Thymus (tissue), 11 donors: Measurements from ENCODE around the gene SMIM24. TPM values are rescaled to one million over a fixed set of nuclear protein-coding genes. Genes with fewer than 3 reads are reported as not detected.

Experiments
- DNase-seq, 9 donors: peaks; one replicate each; pipeline ENCODE4 v3.0.0-alpha.2; 2013; ENCODE audit warnings: low spot score in 9 of 9, low read depth in 6 of 9, missing footprints in 1 of 9
- H3K27ac ChIP-seq, 2 donors: one replicate each; pipeline ENCODE4 v1.5.1; 2013; ENCODE audit warnings: control low read depth in 1 of 2, low read depth in 1 of 2, low read length in 1 of 2, mild to moderate bottlenecking in 1 of 2, moderate library complexity in 1 of 2
- H3K27me3 ChIP-seq, 2 donors: one replicate each; pipeline ENCODE4 v1.5.1; 2013; ENCODE audit warnings: low read length in 1 of 2; ENCODE audit not compliant: control insufficient read depth in 2 of 2, insufficient read depth in 1 of 2
- H3K36me3 ChIP-seq, 2 donors: one replicate each; pipeline ENCODE4 v1.5.1; 2013; ENCODE audit warnings: low read length in 1 of 2, mild to moderate bottlenecking in 1 of 2, moderate library complexity in 1 of 2; ENCODE audit not compliant: control insufficient read depth in 2 of 2, insufficient read depth in 2 of 2
- H3K4me1 ChIP-seq, 2 donors: one replicate each; pipeline ENCODE4 v1.5.1; 2013; ENCODE audit warnings: low read length in 2 of 2; ENCODE audit not compliant: control insufficient read depth in 2 of 2, insufficient read depth in 2 of 2
- H3K4me3 ChIP-seq, 2 donors: one replicate each; pipeline ENCODE4 v1.5.1; 2013; ENCODE audit warnings: low read length in 2 of 2, control low read depth in 1 of 2, mild to moderate bottlenecking in 1 of 2
- H3K9me3 ChIP-seq, 2 donors: one replicate each; pipeline ENCODE4 v1.5.1; 2013; ENCODE audit warnings: low read length in 1 of 2, mild to moderate bottlenecking in 1 of 2; ENCODE audit not compliant: control insufficient read depth in 2 of 2, insufficient read depth in 1 of 2
- WGBS: extraction: QIAGEN DNeasy Blood & Tissue Kit; methylation state at CpG from one replicate; pipeline ENCODE4 v1.1.7; 2013; 5-methylcytosine and 5-hydroxymethylcytosine counted together
- polyA plus RNA-seq: library from polyadenylated mRNA; stranded (reverse); fragments of 200-250 nt; gene quantifications from one replicate; pipeline ENCODE4 v1.2.3, GENCODE V29; 2013
- total RNA-seq: library from RNA; stranded (reverse); fragments of 120-200 nt; gene quantifications from one replicate; pipeline ENCODE4 v1.2.4, GENCODE V29; 2013
- donor health status: healthy.

SMIM24 gene
- total and polyA plus RNA-seq, 2 donors = 38.6 to 74.7 TPM

GRCh38 chr19:3524078-3524842, 43.9 kb upstream of the SMIM24 start:
- H3K4me1 ChIP-seq = no peaks in the 10 kb centered on the region
- H3K27me3 ChIP-seq = no peaks in the 10 kb centered on the region
- H3K27ac ChIP-seq = no peak overlapping the region
- 99% methylated on average over 33 of the region's 33 CpGs for WGBS
- H3K9me3 ChIP-seq = no peaks in the 10 kb centered on the region
- DNase-seq = no peak
- H3K4me3 ChIP-seq = no peak overlapping the region
- H3K36me3 ChIP-seq = peaks cover 64 to 84% of the 10 kb centered on the region in 2 donors

GRCh38 chr19:3523361-3524077, 43.2 kb upstream of the SMIM24 start:
- 97% methylated on average over 21 of the region's 21 CpGs for WGBS
- no peak for DNase-seq

GRCh38 chr19:3522421-3523360, 42.4 kb upstream of the SMIM24 start:
- Histone ChIP-seq H3K9me3 (no peaks in the 10 kb centered on the region), H3K36me3 (peaks cover 66 to 85% of the 10 kb centered on the region in 2 donors), H3K4me3 (no peak overlapping the region), H3K27ac (no peak overlapping the region), H3K27me3 (no peaks in the 10 kb centered on the region), H3K4me1 (no peaks in the 10 kb centered on the region)
- WGBS = 98% methylated on average over 40 of the region's 40 CpGs
- DNase-seq = no peak

More at GRCh38 chr19:3523361-3524077, 43.2 kb upstream of the SMIM24 start:
- Histone ChIP-seq H3K4me3 (no peak overlapping the region), H3K27me3 (no peaks in the 10 kb centered on the region), H3K27ac (no peak overlapping the region), H3K36me3 (peaks cover 70 to 89% of the 10 kb centered on the region in 2 donors), H3K4me1 (no peaks in the 10 kb centered on the region), H3K9me3 (no peaks in the 10 kb centered on the region)

- Histone ChIP-seq H3K27me3 (no peaks in the 10 kb centered on the region), H3K27ac (no peak overlapping the region), H3K4me1 (peaks cover 2 to 5% of the 10 kb centered on the region in 2 donors), H3K9me3 (no peaks in the 10 kb centered on the region), H3K4me3 (no peak overlapping the region), H3K36me3 (peaks cover 56 to 69% of the 10 kb centered on the region in 2 donors)
- 94% methylated on average over 7 of the region's 7 CpGs for WGBS
- no peak for DNase-seq
Observed at GRCh38 chr19:3521104-3521445, 40.8 kb upstream of the SMIM24 start.

- peaks cover 50 to 63% of the 10 kb centered on the region in 2 donors for H3K36me3 ChIP-seq
- no peak overlapping the region for H3K4me3 ChIP-seq
- H3K27ac ChIP-seq = no peak overlapping the region
- no peaks in the 10 kb centered on the region for H3K9me3 ChIP-seq
- no peak for DNase-seq
- peaks cover 6 to 7% of the 10 kb centered on the region in 2 donors for H3K4me1 ChIP-seq
- H3K27me3 ChIP-seq = no peaks in the 10 kb centered on the region
- WGBS = 97% methylated on average over 37 of the region's 37 CpGs
Observed at GRCh38 chr19:3520166-3521103, 40.1 kb upstream of the SMIM24 start.

GRCh38 chr19:3519126-3519525, 38.8 kb upstream of the SMIM24 start:
- 97% methylated on average over 18 of the region's 18 CpGs for WGBS
- Histone ChIP-seq H3K36me3 (peaks cover 42 to 54% of the 10 kb centered on the region in 2 donors), H3K4me1 (peaks cover 6 to 7% of the 10 kb centered on the region in 2 donors)

GRCh38 chr19:3518659-3519058, 38.3 kb upstream of the SMIM24 start:
- no peak for DNase-seq
- Histone ChIP-seq H3K4me1 (peaks cover 6 to 7% of the 10 kb centered on the region in 2 donors), H3K4me3 (no peak overlapping the region), H3K27ac (no peak overlapping the region), H3K27me3 (no peaks in the 10 kb centered on the region), H3K36me3 (peaks cover 39 to 54% of the 10 kb centered on the region in 2 donors), H3K9me3 (no peaks in the 10 kb centered on the region)
- 98% methylated on average over 2 of the region's 2 CpGs for WGBS

More at GRCh38 chr19:3519126-3519525, 38.8 kb upstream of the SMIM24 start:
- no peak for DNase-seq
- Histone ChIP-seq H3K9me3 (no peaks in the 10 kb centered on the region), H3K4me3 (no peak overlapping the region), H3K27me3 (no peaks in the 10 kb centered on the region), H3K27ac (no peak overlapping the region)

GRCh38 chr19:3518255-3518654, 37.9 kb upstream of the SMIM24 start:
- Histone ChIP-seq H3K27me3 (no peaks in the 10 kb centered on the region), H3K4me1 (peaks cover 6 to 7% of the 10 kb centered on the region in 2 donors), H3K9me3 (no peaks in the 10 kb centered on the region), H3K36me3 (peaks cover 35 to 52% of the 10 kb centered on the region in 2 donors), H3K4me3 (no peak overlapping the region), H3K27ac (no peak overlapping the region)
- DNase-seq = no peak
- 96% methylated on average over 10 of the region's 10 CpGs for WGBS
